ENCODE measurements around the gene PGM1. TPM values are rescaled to one million over a fixed set of nuclear protein-coding genes. Genes with fewer than 3 reads are reported as not detected.

The PGM1 gene
- total RNA-seq, 1 donor from 2014 or later = 31.1 TPM

DNA sequence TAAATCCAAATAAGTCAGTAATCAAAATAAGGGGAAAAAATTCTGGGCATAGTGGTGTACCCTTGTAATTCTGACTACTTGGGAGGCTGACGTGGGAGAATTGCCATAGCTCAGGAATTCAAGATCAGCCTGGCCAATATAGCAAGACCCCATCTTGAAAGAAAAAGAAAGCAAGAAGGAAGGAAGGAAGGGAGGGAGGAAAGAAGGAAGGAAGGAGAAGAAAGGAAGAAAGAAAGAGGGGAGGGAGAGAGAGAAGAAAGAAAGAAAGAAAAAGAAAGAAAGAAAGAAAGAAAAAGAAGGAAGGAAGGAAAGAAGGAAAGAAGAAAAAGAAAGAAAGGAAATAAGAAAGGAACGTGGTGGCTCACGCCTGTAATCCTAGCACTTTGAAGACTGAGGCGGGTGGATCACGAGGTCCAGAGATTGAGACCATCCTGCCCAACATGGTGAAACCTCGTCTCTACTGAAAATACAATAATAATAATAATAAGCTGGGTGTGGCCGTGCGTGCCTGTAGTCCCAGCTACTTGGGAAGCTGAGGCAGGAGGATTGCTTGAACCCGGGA is 116.1 kb downstream of the PGM1 start:
- Mint-ChIP-seq H3K9me3 (ENCODE audit: low read depth) (no peaks in the 10 kb centered on the region), H3K4me3 (ENCODE audit: low read depth) (no peak overlapping the region), H3K4me1 (ENCODE audit: low read depth) (peaks cover 15% of the 10 kb centered on the region), H3K27me3 (no peaks in the 10 kb centered on the region), H3K36me3 (ENCODE audit: insufficient read depth) (no peaks in the 10 kb centered on the region), H3K27ac (no peak overlapping the region)
- DNase-seq (ENCODE audit: low spot score, unreplicated experiment) = no peak
- TF ChIP-seq, protein P1, sequence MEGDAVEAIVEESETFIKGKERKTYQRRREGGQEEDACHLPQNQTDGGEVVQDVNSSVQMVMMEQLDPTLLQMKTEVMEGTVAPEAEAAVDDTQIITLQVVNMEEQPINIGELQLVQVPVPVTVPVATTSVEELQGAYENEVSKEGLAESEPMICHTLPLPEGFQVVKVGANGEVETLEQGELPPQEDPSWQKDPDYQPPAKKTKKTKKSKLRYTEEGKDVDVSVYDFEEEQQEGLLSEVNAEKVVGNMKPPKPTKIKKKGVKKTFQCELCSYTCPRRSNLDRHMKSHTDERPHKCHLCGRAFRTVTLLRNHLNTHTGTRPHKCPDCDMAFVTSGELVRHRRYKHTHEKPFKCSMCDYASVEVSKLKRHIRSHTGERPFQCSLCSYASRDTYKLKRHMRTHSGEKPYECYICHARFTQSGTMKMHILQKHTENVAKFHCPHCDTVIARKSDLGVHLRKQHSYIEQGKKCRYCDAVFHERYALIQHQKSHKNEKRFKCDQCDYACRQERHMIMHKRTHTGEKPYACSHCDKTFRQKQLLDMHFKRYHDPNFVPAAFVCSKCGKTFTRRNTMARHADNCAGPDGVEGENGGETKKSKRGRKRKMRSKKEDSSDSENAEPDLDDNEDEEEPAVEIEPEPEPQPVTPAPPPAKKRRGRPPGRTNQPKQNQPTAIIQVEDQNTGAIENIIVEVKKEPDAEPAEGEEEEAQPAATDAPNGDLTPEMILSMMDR (IDR thresholded peaks at IDR 0.05; ENCODE audit: unreplicated experiment) = no peak

Other genes starting within 250 kb of the PGM1 start
- 22.6 and 24.2 TPM in 2 replicates for gene ALG6, start 225.8 kb upstream of the PGM1 start, total RNA-seq
- 40.3 and 40.4 TPM in 2 replicates for gene ITGB3BP, start 70.2 kb upstream of the PGM1 start, total RNA-seq
- gene EFCAB7, start 69.9 kb upstream of the PGM1 start, total RNA-seq = 13.5 and 14.6 TPM in 2 replicates
- 61.3 and 63.8 TPM in 2 replicates for gene ROR1, start 180.6 kb downstream of the PGM1 start, total RNA-seq